OCI-LY7 (cell line): ENCODE measurements around the gene DENND4A.

Experiments used
- EZH2phosphoT487 ChIP-seq: fragments of 200-600 bp; sonication (generic); IDR thresholded peaks from 2 replicates; pipeline ENCODE4 v1.6.1; 2018; ENCODE audit warnings: low read depth, borderline replicate concordance, mild to moderate bottlenecking, mixed run types, antibody characterized with exemption, low read length, moderate library complexity, mixed read lengths
- TF ChIP-seq, protein P1 (sequence below): fragments of 200-600 bp; sonication (generic); conservative IDR thresholded peaks from 2 replicates; pipeline ENCODE4 v1.5.1; 2014; ENCODE audit warnings: mild to moderate bottlenecking, antibody characterized with exemption, low read length, moderate library complexity, mixed read lengths

DNA sequence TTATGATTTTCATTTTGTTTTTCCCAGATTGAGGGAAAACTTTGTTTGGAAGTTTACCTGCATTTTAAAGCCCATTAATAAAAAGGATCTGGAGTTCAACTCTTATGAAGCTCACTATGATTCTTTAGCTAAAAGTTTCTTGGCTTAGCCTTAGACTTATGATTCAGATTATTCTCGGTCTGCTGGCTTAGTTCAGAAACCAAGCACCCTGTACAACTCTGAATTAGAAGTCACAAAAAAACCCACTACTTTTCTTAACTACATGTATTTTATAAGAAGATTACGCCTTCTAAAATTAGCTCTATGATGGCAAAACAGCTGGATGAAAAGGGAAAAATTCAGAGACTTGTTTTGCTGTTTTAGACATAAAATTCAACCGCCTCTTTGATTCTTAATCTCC is 14.3 kb upstream of the DENND4A start:
- TF ChIP-seq, protein P1, sequence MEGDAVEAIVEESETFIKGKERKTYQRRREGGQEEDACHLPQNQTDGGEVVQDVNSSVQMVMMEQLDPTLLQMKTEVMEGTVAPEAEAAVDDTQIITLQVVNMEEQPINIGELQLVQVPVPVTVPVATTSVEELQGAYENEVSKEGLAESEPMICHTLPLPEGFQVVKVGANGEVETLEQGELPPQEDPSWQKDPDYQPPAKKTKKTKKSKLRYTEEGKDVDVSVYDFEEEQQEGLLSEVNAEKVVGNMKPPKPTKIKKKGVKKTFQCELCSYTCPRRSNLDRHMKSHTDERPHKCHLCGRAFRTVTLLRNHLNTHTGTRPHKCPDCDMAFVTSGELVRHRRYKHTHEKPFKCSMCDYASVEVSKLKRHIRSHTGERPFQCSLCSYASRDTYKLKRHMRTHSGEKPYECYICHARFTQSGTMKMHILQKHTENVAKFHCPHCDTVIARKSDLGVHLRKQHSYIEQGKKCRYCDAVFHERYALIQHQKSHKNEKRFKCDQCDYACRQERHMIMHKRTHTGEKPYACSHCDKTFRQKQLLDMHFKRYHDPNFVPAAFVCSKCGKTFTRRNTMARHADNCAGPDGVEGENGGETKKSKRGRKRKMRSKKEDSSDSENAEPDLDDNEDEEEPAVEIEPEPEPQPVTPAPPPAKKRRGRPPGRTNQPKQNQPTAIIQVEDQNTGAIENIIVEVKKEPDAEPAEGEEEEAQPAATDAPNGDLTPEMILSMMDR: no peak
- TF ChIP-seq EZH2phosphoT487: no peak
